Nephron (organoid): ENCODE results near the gene CLMP.
"Not testable (repeated sequence)": the region's sequence is repeated elsewhere in the genome, so short reads cannot be mapped to it uniquely, and the experiment has no call there.

Experiments used
- H3K27ac Mint-ChIP-seq, 3 experiments: 2 replicates each; pipeline ENCODE4 v1.8.0; 2020; ENCODE audit warnings: mixed read lengths in 3 of 3, mild to moderate bottlenecking in 2 of 3, moderate library complexity in 1 of 3
- H3K27me3 Mint-ChIP-seq: 2 replicates; pipeline ENCODE4 v1.8.0; 2021; ENCODE audit warnings: low read depth, mild to moderate bottlenecking, moderate library complexity, mixed read lengths
- H3K36me3 Mint-ChIP-seq: 2 replicates; pipeline ENCODE4 v1.8.0; 2020; ENCODE audit warnings: low read depth, mixed read lengths
- H3K4me1 Mint-ChIP-seq: 2 replicates; pipeline ENCODE4 v1.8.0; 2020; ENCODE audit warnings: mixed read lengths
- H3K4me3 Mint-ChIP-seq, 3 experiments: 2 replicates each; pipeline ENCODE4 v1.8.0; 2020; ENCODE audit warnings: mild to moderate bottlenecking in 3 of 3, mixed read lengths in 3 of 3, moderate library complexity in 2 of 3
- H3K9me3 Mint-ChIP-seq: 2 replicates; pipeline ENCODE4 v1.8.0; 2020; ENCODE audit warnings: mixed read lengths
- CTCF ChIP-seq, 3 experiments: fragments of 200-600 bp; sonication (generic); IDR thresholded peaks; one replicate each; pipeline ENCODE4 v1.5.0; 2021; ENCODE audit warnings: antibody characterized with exemption in 3 of 3; ENCODE audit not compliant: unreplicated experiment in 3 of 3

CLMP gene

GRCh38 chr11:123209591-123209990 is 14.5 kb upstream of the CLMP start:
- Mint-ChIP-seq H3K27ac (peak overlapping the region; percentile 11 to 68 (median 16)), H3K27me3 (peaks cover 34% of the 10 kb centered on the region), H3K9me3 (no peaks in the 10 kb centered on the region), H3K4me1 (peaks cover 51% of the 10 kb centered on the region), H3K36me3 (no peaks in the 10 kb centered on the region), H3K4me3 (peak overlapping the region in 1 of 3 experiments; percentile 18)
- TF ChIP-seq CTCF (IDR thresholded peaks at IDR 0.05; ENCODE audit: unreplicated experiment in 3 of 3), result no peak

- no peak overlapping the region for H3K4me3 Mint-ChIP-seq
- H3K4me1 Mint-ChIP-seq, result peaks cover 57% of the 10 kb centered on the region
- H3K27me3 Mint-ChIP-seq, result peaks cover 25% of the 10 kb centered on the region
- H3K36me3 Mint-ChIP-seq, result no peaks in the 10 kb centered on the region
- no peak for TF ChIP-seq CTCF (IDR thresholded peaks at IDR 0.05; ENCODE audit: unreplicated experiment in 3 of 3)
- H3K9me3 Mint-ChIP-seq, result no peaks in the 10 kb centered on the region
- H3K27ac Mint-ChIP-seq, result no peak overlapping the region
Observed at GRCh38 chr11:123206791-123207434, 11.9 kb upstream of the CLMP start.

- Mint-ChIP-seq H3K4me1 (peaks cover 53% of the 10 kb centered on the region), H3K27me3 (peaks cover 24% of the 10 kb centered on the region)
- not testable (repeated sequence) for H3K9me3 Mint-ChIP-seq, H3K36me3 Mint-ChIP-seq, H3K27ac Mint-ChIP-seq, H3K4me3 Mint-ChIP-seq
Observed at GRCh38 chr11:123206055-123206454, 11.0 kb upstream of the CLMP start.

- H3K27me3 Mint-ChIP-seq, result peaks cover 13% of the 10 kb centered on the region
Observed at GRCh38 chr11:123203934-123204333, 8.9 kb upstream of the CLMP start.

GRCh38 chr11:123203471-123203870 is 8.4 kb upstream of the CLMP start:
- Mint-ChIP-seq H3K9me3 (no peaks in the 10 kb centered on the region), H3K27ac (peak overlapping the region; percentile 80 to 89 (median 86)), H3K4me3 (no peak overlapping the region), H3K36me3 (no peaks in the 10 kb centered on the region), H3K4me1 (peaks cover 60% of the 10 kb centered on the region), H3K27me3 (peaks cover 9% of the 10 kb centered on the region)
- TF ChIP-seq CTCF (IDR thresholded peaks at IDR 0.05; ENCODE audit: unreplicated experiment in 3 of 3), result no peak

More at GRCh38 chr11:123203934-123204333, 8.9 kb upstream of the CLMP start:
- H3K27ac Mint-ChIP-seq, result peak overlapping the region in 1 of 3 experiments; percentile 9
- no peaks in the 10 kb centered on the region for H3K9me3 Mint-ChIP-seq
- no peak for TF ChIP-seq CTCF (IDR thresholded peaks at IDR 0.05; ENCODE audit: unreplicated experiment in 3 of 3)
- no peak overlapping the region for H3K4me3 Mint-ChIP-seq
- no peaks in the 10 kb centered on the region for H3K36me3 Mint-ChIP-seq
- H3K4me1 Mint-ChIP-seq, result peaks cover 57% of the 10 kb centered on the region

- Mint-ChIP-seq H3K27ac (peak overlapping the region; percentile 80 to 89 (median 86)), H3K4me1 (peaks cover 68% of the 10 kb centered on the region), H3K36me3 (no peaks in the 10 kb centered on the region), H3K4me3 (no peak overlapping the region), H3K9me3 (no peaks in the 10 kb centered on the region), H3K27me3 (peaks cover 8% of the 10 kb centered on the region)
- TF ChIP-seq CTCF (IDR thresholded peaks at IDR 0.05; ENCODE audit: unreplicated experiment in 3 of 3), result no peak
Observed at GRCh38 chr11:123202155-123203151, 7.4 kb upstream of the CLMP start.
